Colonic mucosa (tissue), 4 donors: ENCODE data around the gene DAP. TPM values are rescaled to one million over a fixed set of nuclear protein-coding genes. Genes with fewer than 3 reads are reported as not detected.
"Not testable (repeated sequence)": the region's sequence is repeated elsewhere in the genome, so short reads cannot be mapped to it uniquely, and the experiment has no call there.

ENCODE experiments used
- DNase-seq: peaks from one replicate; pipeline ENCODE4 v3.0.0-alpha.2; 2020
- H3K27ac ChIP-seq: fragments of 200-600 bp; one replicate; pipeline ENCODE4 v1.8.0; 2021
- H3K27me3 ChIP-seq: fragments of 200-600 bp; one replicate; pipeline ENCODE4 v1.8.0; 2021
- H3K36me3 ChIP-seq: fragments of 200-600 bp; one replicate; pipeline ENCODE4 v1.8.0; 2021
- H3K4me1 ChIP-seq: fragments of 200-600 bp; one replicate; pipeline ENCODE4 v1.8.0; 2021; ENCODE audit warnings: mild to moderate bottlenecking
- H3K4me3 ChIP-seq: fragments of 200-600 bp; one replicate; pipeline ENCODE4 v1.8.0; 2021
- H3K9ac ChIP-seq, 2 donors: one replicate each; pipeline ENCODE4 v1.7.0; 2013; ENCODE audit warnings: control low read depth in 2 of 2, low read depth in 2 of 2, low read length in 2 of 2
- H3K9me3 ChIP-seq: fragments of 200-600 bp; one replicate; pipeline ENCODE4 v1.8.0; 2021
- CTCF ChIP-seq: fragments of 200-600 bp; IDR thresholded peaks from one replicate; pipeline ENCODE4 v1.8.0; 2022; ENCODE audit warnings: antibody characterized with exemption, mild to moderate bottlenecking
- intact Hi-C: fragments of 100-400 bp; cut with DNase I; formaldehyde crosslinking; loops from one replicate; pipeline ENCODE4 v1.14.1; 2022
- total RNA-seq, 2 donors: library from RNA; stranded (reverse); fragmentation: NEBNext Ultra II Directional in 1 of 2; extraction: Animal tissue kit (Norgen Biotek cat#: 25700) in 1 of 2; gene quantifications; one replicate each; pipeline ENCODE4 v1.2.1, GENCODE V29; 2021
- donor health status: healthy.
- donor health status: DM: no; HTN: no; CAD: no.
- donor health status: DM: no; HTN: no; CAD: no.

DAP gene
- total RNA-seq, 2 donors from 2014 or later, result 106 to 133 TPM

- intact Hi-C loops, result no loop called here
- no peak for TF ChIP-seq CTCF
Measured at GRCh38 chr5:10793785-10794184, 32.8 kb upstream of the DAP start.

GRCh38 chr5:10792336-10792735 lies 31.3 kb upstream of the DAP start:
- no peak overlapping the region for H3K9ac ChIP-seq
- H3K27me3 ChIP-seq, result no peaks in the 10 kb centered on the region
- no peak overlapping the region for H3K27ac ChIP-seq
- no peaks in the 10 kb centered on the region for H3K36me3 ChIP-seq
- H3K9me3 ChIP-seq, result no peaks in the 10 kb centered on the region
- no peak overlapping the region for H3K4me3 ChIP-seq
- H3K4me1 ChIP-seq, result no peaks in the 10 kb centered on the region
- intact Hi-C loops, result no loop called here
- no peak for DNase-seq
- no peak for TF ChIP-seq CTCF

More at GRCh38 chr5:10793785-10794184, 32.8 kb upstream of the DAP start:
- Histone ChIP-seq H3K9me3 (no peaks in the 10 kb centered on the region), H3K4me1 (no peaks in the 10 kb centered on the region), H3K9ac (no peak overlapping the region), H3K36me3 (no peaks in the 10 kb centered on the region), H3K27ac (no peak overlapping the region), H3K4me3 (no peak overlapping the region), H3K27me3 (no peaks in the 10 kb centered on the region)
- DNase-seq, result no peak

GRCh38 chr5:10789726-10790125 lies 28.7 kb upstream of the DAP start:
- intact Hi-C loops, result no loop called here
- H3K4me3 ChIP-seq, result no peak overlapping the region
- no peaks in the 10 kb centered on the region for H3K9me3 ChIP-seq
- TF ChIP-seq CTCF, result no peak
- no peak for DNase-seq
- H3K27ac ChIP-seq, result no peak overlapping the region
- no peaks in the 10 kb centered on the region for H3K4me1 ChIP-seq
- H3K27me3 ChIP-seq, result no peaks in the 10 kb centered on the region
- H3K36me3 ChIP-seq, result no peaks in the 10 kb centered on the region
- no peak overlapping the region for H3K9ac ChIP-seq

GRCh38 chr5:10789021-10789420 lies 28.0 kb upstream of the DAP start:
- H3K9me3 ChIP-seq, result no peaks in the 10 kb centered on the region
- H3K27me3 ChIP-seq, result no peaks in the 10 kb centered on the region
- H3K4me3 ChIP-seq, result no peak overlapping the region
- no peaks in the 10 kb centered on the region for H3K36me3 ChIP-seq
- no peak for DNase-seq
- H3K27ac ChIP-seq, result no peak overlapping the region
- intact Hi-C loops, result no loop called here
- H3K4me1 ChIP-seq, result no peaks in the 10 kb centered on the region
- H3K9ac ChIP-seq, result no peak overlapping the region
- TF ChIP-seq CTCF, result no peak

- H3K4me3 ChIP-seq, result no peak overlapping the region
- H3K9me3 ChIP-seq, result no peaks in the 10 kb centered on the region
- no peaks in the 10 kb centered on the region for H3K27me3 ChIP-seq
- no peaks in the 10 kb centered on the region for H3K36me3 ChIP-seq
- H3K4me1 ChIP-seq, result no peaks in the 10 kb centered on the region
- DNase-seq, result no peak
- intact Hi-C loops, result no loop called here
- H3K27ac ChIP-seq, result no peak overlapping the region
- no peak for TF ChIP-seq CTCF
- H3K9ac ChIP-seq, result no peak overlapping the region
Measured at GRCh38 chr5:10788358-10788757, 27.3 kb upstream of the DAP start.

- no peak overlapping the region for H3K9ac ChIP-seq
- DNase-seq, result no peak
- H3K4me1 ChIP-seq, result no peaks in the 10 kb centered on the region
- no peak for TF ChIP-seq CTCF
- H3K9me3 ChIP-seq, result no peaks in the 10 kb centered on the region
- intact Hi-C loops, result no loop called here
- no peak overlapping the region for H3K4me3 ChIP-seq
- H3K27ac ChIP-seq, result no peak overlapping the region
- no peaks in the 10 kb centered on the region for H3K27me3 ChIP-seq
- H3K36me3 ChIP-seq, result no peaks in the 10 kb centered on the region
Measured at GRCh38 chr5:10786835-10787234, 25.8 kb upstream of the DAP start.

GRCh38 chr5:10780208-10780607 lies 19.2 kb upstream of the DAP start:
- H3K4me1 ChIP-seq, H3K36me3 ChIP-seq, H3K9ac ChIP-seq, H3K27me3 ChIP-seq, H3K27ac ChIP-seq, intact Hi-C loops, DNase-seq, H3K9me3 ChIP-seq, H3K4me3 ChIP-seq: not testable (repeated sequence)
